WTC11 (cell line): ENCODE data around the gene IL25. TPM values are rescaled to one million over a fixed set of nuclear protein-coding genes. Genes with fewer than 3 reads are reported as not detected.
A peak's percentile ranks its signal among the peaks of the same experiment; 100 is the strongest.

Experiments
- microRNA-seq: library from miRNA; unstranded; fragments of <30 nt; microRNA quantifications from one replicate; pipeline ENCODE4 v1.2.0, GENCODE V29; 2022; ENCODE audit warnings: borderline number of aligned reads
- total RNA-seq: library from RNA; stranded (reverse); gene quantifications from 3 replicates; pipeline ENCODE4 v1.2.3, GENCODE V29; 2021

Gene IL25
- total RNA-seq, 1 experiment from 2014 or later, result 0.24 TPM

Small RNA genes lying within 50 kb of the gene (microRNA-seq; reads per million reads assigned to microRNA genes)
- gene MIR208A, result 5.9 reads per million, percentile 16 among the genes with 10 or more reads in this experiment
- not detected for gene MIR208B

Other genes starting within 250 kb of the IL25 start
- gene SLC7A8, start 189.1 kb upstream of the IL25 start, total RNA-seq, result 200 to 207 TPM (median 201 TPM) in 3 replicates
- gene RNF212B, start 134.9 kb upstream of the IL25 start, total RNA-seq, result 0.27 to 0.55 TPM (median 0.46 TPM) in 3 replicates
- 9.4 to 10.7 TPM (median 10.1 TPM) in 3 replicates for gene HOMEZ, start 86.7 kb upstream of the IL25 start, total RNA-seq
- 4.1 to 7.4 TPM (median 5.9 TPM) in 3 replicates for gene PPP1R3E, start 70.0 kb upstream of the IL25 start, total RNA-seq
- gene BCL2L2, start 66.0 kb upstream of the IL25 start, total RNA-seq, result 15.5 to 18.2 TPM (median 16.9 TPM) in 3 replicates
- gene PABPN1, start 51.4 kb upstream of the IL25 start, total RNA-seq, result 290 to 321 TPM (median 295 TPM) in 3 replicates
- 42.3 to 52.4 TPM (median 51.4 TPM) in 3 replicates for gene SLC22A17, start 19.9 kb upstream of the IL25 start, total RNA-seq
- gene EFS, start 7.6 kb upstream of the IL25 start, total RNA-seq, result 35.3 to 47.4 TPM (median 43.5 TPM) in 3 replicates
- 0.24 to 0.41 TPM (median 0.39 TPM) in 3 replicates for gene CMTM5, start 4.2 kb downstream of the IL25 start, total RNA-seq
- gene MYH6, start 35.5 kb downstream of the IL25 start, total RNA-seq, result 0.09 to 0.14 TPM (median 0.09 TPM) in 3 replicates
- 0.02 TPM in 1 of 3 replicates, not detected in the others for gene MYH7, start 62.9 kb downstream of the IL25 start, total RNA-seq
- 37.4 to 45.5 TPM (median 43.3 TPM) in 3 replicates for gene NGDN, start 96.9 kb downstream of the IL25 start, total RNA-seq
- 16.4 to 26.2 TPM (median 25.7 TPM) in 3 replicates for gene ZFHX2, start 179.0 kb downstream of the IL25 start, total RNA-seq
- 20.0 to 26.2 TPM (median 25.4 TPM) in 3 replicates for gene THTPA, start 183.5 kb downstream of the IL25 start, total RNA-seq
- 108 to 122 TPM (median 115 TPM) in 3 replicates for gene AP1G2, start 195.0 kb downstream of the IL25 start, total RNA-seq
- 50.1 to 62.0 TPM (median 60.0 TPM) in 3 replicates for gene JPH4, start 206.0 kb downstream of the IL25 start, total RNA-seq